ENCODE data around the gene GPATCH1. TPM values are rescaled to one million over a fixed set of nuclear protein-coding genes. Genes with fewer than 3 reads are reported as not detected.

The GPATCH1 gene
- total and polyA plus RNA-seq, 4 experiments from 2014 or later: 3.3 to 16.7 (median 10.8) TPM

DNA sequence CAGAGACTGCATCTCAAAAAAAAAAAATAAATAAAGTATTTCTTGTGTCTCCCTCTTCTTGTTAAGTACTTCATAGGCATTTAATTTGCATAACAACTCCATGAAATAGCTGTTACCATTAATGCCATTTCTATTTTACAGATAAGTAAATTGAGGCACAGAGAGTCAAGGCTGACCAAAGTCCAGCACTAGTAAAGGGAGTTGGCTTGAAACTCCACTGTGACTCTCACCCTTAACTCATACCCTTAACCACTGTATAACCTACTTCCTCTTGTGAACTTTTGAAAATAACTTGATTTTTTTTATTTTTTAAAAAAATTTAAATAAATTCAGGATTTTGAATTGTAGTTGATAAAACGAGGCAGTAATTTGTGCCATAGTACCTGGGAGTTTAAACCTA, 6.0 kb downstream of the GPATCH1 start:
- Mint-ChIP-seq H3K9me3 (peaks cover 0 to 2% (median 0%) of the 10 kb centered on the region in 8 donors), H3K27ac (no peak overlapping the region), H3K4me3 (no peak overlapping the region), H3K4me1 (peaks cover 4 to 16% (median 12%) of the 10 kb centered on the region in 4 donors), H3K27me3 (no peaks in the 10 kb centered on the region), H3K36me3 (peaks cover 18 to 30% of the 10 kb centered on the region in 2 donors)
- Histone ChIP-seq H3K27ac (ENCODE audit: low read depth, low read length) (no peak overlapping the region), H3K36me3 (ENCODE audit: insufficient read depth, low read length) (peaks cover 12% of the 10 kb centered on the region), H3K9me3 (ENCODE audit: control insufficient read depth in 1 of 2, low read length in 2 of 2) (no peaks in the 10 kb centered on the region), H3K4me1 (ENCODE audit: insufficient read depth, low read length) (peaks cover 13% of the 10 kb centered on the region), H3K4me3 (ENCODE audit: low read length in 2 of 2) (no peak overlapping the region), H3K27me3 (ENCODE audit: insufficient read depth, low read length) (no peaks in the 10 kb centered on the region)
- POLR2A ChIA-PET (ENCODE audit: partially characterized antibody): no interaction called here
- no peak for DNase-seq
- intact Hi-C loops (cut with micrococcal nuclease): no loop called here
- CTCF ChIA-PET (ENCODE audit: partially characterized antibody): interaction anchor here (0.7 kb wide), 1 partner anchor 17 kb away, joined by 3 read pairs; no protein-coding TSS in a partner anchor

DNA sequence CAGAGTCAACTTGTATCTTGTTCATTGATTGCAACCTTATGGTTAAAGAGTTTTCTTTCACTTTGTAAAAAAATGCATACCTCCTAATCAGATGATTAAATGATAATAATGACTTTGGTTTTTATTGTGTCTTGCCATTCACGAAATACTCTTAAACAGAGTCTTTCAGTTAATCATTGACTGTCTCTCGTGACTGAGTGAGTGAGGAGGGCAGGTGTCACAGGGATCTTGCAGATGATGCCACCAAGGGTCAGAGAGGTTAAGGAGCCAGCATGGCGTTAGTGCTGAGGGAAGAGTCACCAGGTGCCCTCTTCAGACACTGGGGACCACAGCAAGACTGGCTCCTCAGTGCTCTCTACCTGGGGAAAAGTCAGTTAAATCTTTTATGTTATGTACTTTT, 8.0 kb downstream of the GPATCH1 start:
- no peaks in the 10 kb centered on the region for H3K27me3 Mint-ChIP-seq
- no peak for DNase-seq
- H3K9me3 Mint-ChIP-seq: peaks cover 0 to 2% (median 0%) of the 10 kb centered on the region in 8 donors
- no peak overlapping the region for H3K4me3 Mint-ChIP-seq
- peaks cover 27 to 42% of the 10 kb centered on the region in 2 donors for H3K36me3 Mint-ChIP-seq
- peaks cover 4% of the 10 kb centered on the region for H3K4me1 ChIP-seq (ENCODE audit: insufficient read depth, low read length)
- intact Hi-C loops (cut with micrococcal nuclease): no loop called here
- H3K9me3 ChIP-seq (ENCODE audit: control insufficient read depth in 1 of 2, low read length in 2 of 2): no peaks in the 10 kb centered on the region
- ChIA-PET POLR2A (ENCODE audit: partially characterized antibody) (no interaction called here), CTCF (ENCODE audit: partially characterized antibody) (no interaction called here)
- no peak overlapping the region for H3K27ac Mint-ChIP-seq
- H3K27ac ChIP-seq (ENCODE audit: low read depth, low read length): no peak overlapping the region
- peaks cover 19% of the 10 kb centered on the region for H3K36me3 ChIP-seq (ENCODE audit: insufficient read depth, low read length)
- peaks cover 3 to 11% (median 9%) of the 10 kb centered on the region in 4 donors for H3K4me1 Mint-ChIP-seq
- H3K4me3 ChIP-seq (ENCODE audit: low read length in 2 of 2): no peak overlapping the region
- H3K27me3 ChIP-seq (ENCODE audit: insufficient read depth, low read length): no peaks in the 10 kb centered on the region

DNA sequence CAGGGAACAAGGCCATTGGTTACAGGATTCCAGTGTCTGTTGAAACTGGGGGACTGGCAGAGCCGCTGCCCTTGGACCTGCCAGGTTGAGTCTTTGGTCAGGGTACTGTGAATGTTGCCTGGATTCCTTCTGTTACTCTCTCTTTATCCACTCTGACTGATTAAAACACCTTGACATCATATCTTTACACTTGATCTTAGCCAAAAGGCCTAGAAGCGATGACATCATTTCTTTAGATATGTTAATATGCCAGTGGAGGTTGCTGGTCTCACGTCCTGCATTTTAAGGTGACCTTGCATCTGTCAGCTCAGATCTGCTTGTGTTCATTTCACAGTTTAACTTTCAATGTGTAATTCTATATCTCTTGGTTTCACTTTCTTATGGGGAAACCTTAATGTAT, 9.2 kb downstream of the GPATCH1 start:
- intact Hi-C loops (cut with micrococcal nuclease): no loop called here
- DNase-seq: no peak
- H3K36me3 ChIP-seq (ENCODE audit: insufficient read depth, low read length): peaks cover 31% of the 10 kb centered on the region
- peaks cover 3 to 9% (median 4%) of the 10 kb centered on the region in 4 donors for H3K4me1 Mint-ChIP-seq
- peaks cover 0 to 2% (median 0%) of the 10 kb centered on the region in 8 donors for H3K9me3 Mint-ChIP-seq
- H3K4me3 Mint-ChIP-seq: no peak overlapping the region
- H3K4me1 ChIP-seq (ENCODE audit: insufficient read depth, low read length): peaks cover 4% of the 10 kb centered on the region
- CTCF ChIA-PET (ENCODE audit: partially characterized antibody): no interaction called here
- H3K36me3 Mint-ChIP-seq: peaks cover 31 to 49% of the 10 kb centered on the region in 2 donors
- no peaks in the 10 kb centered on the region for H3K27me3 Mint-ChIP-seq
- no peak overlapping the region for H3K4me3 ChIP-seq (ENCODE audit: low read length in 2 of 2)
- H3K27ac ChIP-seq (ENCODE audit: low read depth, low read length): no peak overlapping the region
- no peaks in the 10 kb centered on the region for H3K27me3 ChIP-seq (ENCODE audit: insufficient read depth, low read length)
- H3K9me3 ChIP-seq (ENCODE audit: control insufficient read depth in 1 of 2, low read length in 2 of 2): no peaks in the 10 kb centered on the region
- POLR2A ChIA-PET (ENCODE audit: partially characterized antibody): no interaction called here
- H3K27ac Mint-ChIP-seq: no peak overlapping the region

DNA sequence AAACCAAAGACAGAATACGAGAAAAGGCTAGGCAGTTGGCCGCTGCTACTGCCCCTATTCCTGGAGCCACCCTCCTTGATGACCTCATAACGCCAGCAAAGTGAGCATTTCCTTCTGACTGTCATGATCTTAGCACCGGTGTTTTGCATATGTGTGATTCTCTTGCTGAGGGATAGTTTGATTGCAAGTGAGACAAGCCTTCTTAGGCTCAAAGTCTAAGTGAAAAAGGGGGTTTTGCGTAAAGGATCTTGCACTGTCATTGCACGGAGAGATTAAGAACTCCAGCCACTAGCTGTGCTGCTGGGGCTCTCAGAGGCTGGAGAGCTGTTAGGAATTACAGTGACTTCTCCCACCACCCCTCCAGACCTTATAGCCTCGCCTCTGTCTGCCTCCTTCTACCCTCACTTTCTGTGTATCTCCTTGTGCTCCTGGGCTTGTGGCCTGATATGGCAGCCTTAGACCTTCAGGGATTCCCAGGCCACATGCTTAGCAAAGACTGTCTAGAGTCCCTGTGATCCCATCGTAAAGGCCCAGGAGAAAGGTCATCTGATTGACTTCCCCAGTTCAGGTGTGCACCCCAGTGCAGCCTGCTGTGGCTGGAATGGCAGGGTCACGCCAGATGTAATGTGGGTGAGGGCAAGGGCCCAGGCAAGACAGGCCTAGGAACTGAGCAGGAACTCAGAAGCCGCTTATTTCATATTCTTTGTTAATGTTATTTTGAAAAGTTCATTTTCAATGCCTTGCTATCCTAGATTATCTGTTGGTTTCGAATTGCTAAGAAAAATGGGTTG, 12.6 kb downstream of the GPATCH1 start:
- H3K4me1 Mint-ChIP-seq: peaks cover 3 to 7% (median 5%) of the 10 kb centered on the region in 4 donors
- Histone ChIP-seq H3K27me3 (ENCODE audit: insufficient read depth, low read length) (no peaks in the 10 kb centered on the region), H3K9me3 (ENCODE audit: control insufficient read depth in 1 of 2, low read length in 2 of 2) (no peaks in the 10 kb centered on the region), H3K27ac (ENCODE audit: low read depth, low read length) (no peak overlapping the region), H3K4me3 (ENCODE audit: low read length in 2 of 2) (no peak overlapping the region), H3K36me3 (ENCODE audit: insufficient read depth, low read length) (peaks cover 56% of the 10 kb centered on the region), H3K4me1 (ENCODE audit: insufficient read depth, low read length) (no peaks in the 10 kb centered on the region)
- peak overlapping the region in 1 of 7 donors; percentile 22 for H3K27ac Mint-ChIP-seq
- no peak overlapping the region for H3K4me3 Mint-ChIP-seq
- H3K27me3 Mint-ChIP-seq: no peaks in the 10 kb centered on the region
- CTCF ChIA-PET (ENCODE audit: partially characterized antibody): no interaction called here
- POLR2A ChIA-PET (ENCODE audit: partially characterized antibody): no interaction called here
- DNase-seq: no peak
- no peaks in the 10 kb centered on the region for H3K9me3 Mint-ChIP-seq
- peaks cover 58 to 76% of the 10 kb centered on the region in 2 donors for H3K36me3 Mint-ChIP-seq
- intact Hi-C loops (cut with micrococcal nuclease): no loop called here

DNA sequence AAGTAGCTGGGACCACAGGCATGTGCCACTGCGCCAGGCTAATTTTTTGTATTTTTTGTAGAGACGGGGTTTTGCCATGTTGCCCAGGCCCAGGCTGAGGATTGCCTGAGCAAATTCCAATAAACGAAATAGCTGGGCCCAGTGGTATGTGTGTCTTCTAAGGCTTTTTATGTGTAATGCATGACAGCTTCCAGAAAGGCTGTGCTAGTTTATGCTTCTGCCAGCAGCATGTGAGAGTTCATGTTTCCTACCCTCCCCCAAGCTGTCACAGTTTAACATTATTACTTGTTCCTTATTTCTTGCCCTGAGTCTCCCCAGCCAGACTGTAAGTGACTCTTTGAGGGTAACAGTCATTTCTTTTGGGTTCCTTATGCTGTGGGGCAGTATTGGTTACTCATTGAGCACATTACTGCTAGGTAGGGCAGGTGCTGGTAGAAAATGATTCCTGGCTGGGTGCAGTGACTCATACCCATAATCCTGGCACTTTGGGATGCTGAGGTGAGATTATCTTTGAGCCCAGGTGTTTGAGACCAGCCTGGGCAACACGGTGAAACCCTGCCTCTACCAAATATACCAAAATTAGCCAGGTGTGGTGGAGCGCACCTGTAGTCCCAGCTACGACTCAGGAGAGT, 13.6 kb downstream of the GPATCH1 start:
- POLR2A ChIA-PET (ENCODE audit: partially characterized antibody): no interaction called here
- H3K4me3 ChIP-seq (ENCODE audit: low read length in 2 of 2): no peak overlapping the region

DNA sequence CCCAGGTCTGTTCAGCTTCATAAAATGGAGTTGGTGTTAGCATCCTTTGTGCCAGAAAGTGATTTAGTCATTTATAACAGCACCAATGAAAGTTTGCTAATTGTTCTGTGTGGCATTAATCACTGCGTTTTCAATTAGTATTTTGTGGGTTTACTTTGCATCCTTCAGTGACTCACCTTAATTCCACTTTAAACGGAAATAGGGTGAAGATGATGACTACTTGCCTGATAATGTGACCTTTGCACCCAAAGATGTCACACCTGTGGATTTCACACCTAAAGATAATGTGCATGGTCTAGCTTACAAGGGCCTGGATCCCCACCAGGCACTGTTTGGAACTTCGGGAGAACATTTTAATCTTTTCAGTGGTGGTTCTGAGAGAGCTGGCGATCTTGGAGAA, 15.0 kb downstream of the GPATCH1 start:
- CTCF ChIA-PET (ENCODE audit: partially characterized antibody): no interaction called here
- peaks cover 51% of the 10 kb centered on the region for H3K36me3 ChIP-seq (ENCODE audit: insufficient read depth, low read length)
- H3K9me3 Mint-ChIP-seq: no peaks in the 10 kb centered on the region

More for the DNA sequence above, 13.6 kb downstream of the GPATCH1 start:
- DNase-seq: no peak
- Mint-ChIP-seq H3K36me3 (peaks cover 56 to 74% of the 10 kb centered on the region in 2 donors), H3K4me1 (peaks cover 0 to 3% (median 3%) of the 10 kb centered on the region in 4 donors), H3K4me3 (no peak overlapping the region), H3K27ac (no peak overlapping the region), H3K27me3 (no peaks in the 10 kb centered on the region), H3K9me3 (no peaks in the 10 kb centered on the region)
- peaks cover 51% of the 10 kb centered on the region for H3K36me3 ChIP-seq (ENCODE audit: insufficient read depth, low read length)
- H3K4me1 ChIP-seq (ENCODE audit: insufficient read depth, low read length): no peaks in the 10 kb centered on the region
- no peaks in the 10 kb centered on the region for H3K27me3 ChIP-seq (ENCODE audit: insufficient read depth, low read length)
- H3K9me3 ChIP-seq (ENCODE audit: control insufficient read depth in 1 of 2, low read length in 2 of 2): no peaks in the 10 kb centered on the region
- intact Hi-C loops (cut with micrococcal nuclease): no loop called here
- no peak overlapping the region for H3K27ac ChIP-seq (ENCODE audit: low read depth, low read length)
- CTCF ChIA-PET (ENCODE audit: partially characterized antibody): interaction anchor here (0.7 kb wide), 1 partner anchor 29 kb away, joined by 4 read pairs; no protein-coding TSS in a partner anchor

DNA sequence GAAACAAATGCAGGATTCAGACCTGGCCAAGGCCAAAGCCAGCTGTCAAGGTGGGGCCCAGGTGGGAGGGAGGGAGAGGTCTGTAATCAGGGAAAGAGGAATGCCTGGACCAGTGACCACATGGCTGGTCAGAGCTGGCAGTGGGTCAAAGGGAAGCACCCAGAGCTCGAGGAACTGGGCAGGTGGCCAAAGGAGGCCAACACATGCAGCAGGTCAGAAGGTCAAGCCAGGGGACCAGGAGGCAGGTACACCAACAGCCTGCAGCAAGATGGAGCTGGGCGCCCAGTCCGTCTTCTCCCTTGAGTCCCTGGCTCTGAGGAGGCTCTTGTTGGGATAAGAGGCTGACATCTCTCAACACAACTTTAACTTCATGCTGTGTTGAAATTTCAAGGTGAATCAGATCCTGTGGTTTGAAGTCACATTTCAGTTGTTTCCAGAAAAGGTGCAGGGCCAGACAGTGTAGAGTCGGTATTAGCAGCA, 17.1 kb downstream of the GPATCH1 start:
- peaks cover 64 to 73% of the 10 kb centered on the region in 2 donors for H3K36me3 Mint-ChIP-seq
- peaks cover 1 to 3% (median 2%) of the 10 kb centered on the region in 4 donors for H3K4me1 Mint-ChIP-seq
- Histone ChIP-seq H3K4me3 (ENCODE audit: low read length in 2 of 2) (no peak overlapping the region), H3K27me3 (ENCODE audit: insufficient read depth, low read length) (no peaks in the 10 kb centered on the region), H3K9me3 (ENCODE audit: control insufficient read depth in 1 of 2, low read length in 2 of 2) (no peaks in the 10 kb centered on the region), H3K27ac (ENCODE audit: low read depth, low read length) (no peak overlapping the region), H3K36me3 (ENCODE audit: insufficient read depth, low read length) (peaks cover 61% of the 10 kb centered on the region), H3K4me1 (ENCODE audit: insufficient read depth, low read length) (no peaks in the 10 kb centered on the region)
- no peaks in the 10 kb centered on the region for H3K27me3 Mint-ChIP-seq
- H3K4me3 Mint-ChIP-seq: no peak overlapping the region
- no peak for DNase-seq
- CTCF ChIA-PET (ENCODE audit: partially characterized antibody): no interaction called here
- no peaks in the 10 kb centered on the region for H3K9me3 Mint-ChIP-seq
- no peak overlapping the region for H3K27ac Mint-ChIP-seq
- intact Hi-C loops (cut with micrococcal nuclease): no loop called here
- POLR2A ChIA-PET (ENCODE audit: partially characterized antibody): no interaction called here

More for the DNA sequence above, 15.0 kb downstream of the GPATCH1 start:
- DNase-seq: no peak
- Mint-ChIP-seq H3K36me3 (peaks cover 51 to 72% of the 10 kb centered on the region in 2 donors), H3K4me3 (no peak overlapping the region), H3K27me3 (no peaks in the 10 kb centered on the region), H3K27ac (peak overlapping the region in 2 of 7 donors; percentile 5 to 47), H3K4me1 (peaks cover under 1 to 3% (median 1%) of the 10 kb centered on the region in 4 donors)
- H3K4me3 ChIP-seq (ENCODE audit: low read length in 2 of 2): no peak overlapping the region
- H3K27me3 ChIP-seq (ENCODE audit: insufficient read depth, low read length): no peaks in the 10 kb centered on the region
- intact Hi-C loops (cut with micrococcal nuclease): no loop called here
- POLR2A ChIA-PET (ENCODE audit: partially characterized antibody): no interaction called here
- H3K27ac ChIP-seq (ENCODE audit: low read depth, low read length): no peak overlapping the region
- H3K4me1 ChIP-seq (ENCODE audit: insufficient read depth, low read length): no peaks in the 10 kb centered on the region
- H3K9me3 ChIP-seq (ENCODE audit: control insufficient read depth in 1 of 2, low read length in 2 of 2): no peaks in the 10 kb centered on the region
